AG04449 (cell line): ENCODE measurements around the gene COL4A1.

ENCODE experiments used
- CTCF ChIA-PET: fragments of 350-600 bp; formaldehyde crosslinking; extraction: SDS; loops from one replicate; lab custom pipeline; 2021; ENCODE audit warnings: antibody characterized with exemption; lab: Yijun Ruan, JAX
- POLR2A ChIA-PET: fragments of 400-600, 350-600 bp; formaldehyde crosslinking; extraction: SDS; loops from one replicate; lab custom pipeline; 2020; ENCODE audit warnings: antibody characterized with exemption, inconsistent platforms; lab: Yijun Ruan, JAX
- DNase-seq: peaks from one replicate; pipeline ENCODE4 v3.0.0-alpha.2; 2010; ENCODE audit warnings: low read depth, low spot score
- H3K4me3 ChIP-seq: 2 replicates; pipeline ENCODE4 v1.5.1; 2011; ENCODE audit warnings: low read depth, mild to moderate bottlenecking, control low read depth, low read length
- TF ChIP-seq, protein P1 (sequence below): IDR thresholded peaks from one replicate; pipeline ENCODE4 v1.5.1; 2011; ENCODE audit warnings: mild to moderate bottlenecking, moderate library complexity, low read length, control low read depth, inconsistent platforms; ENCODE audit not compliant: insufficient read depth; ENCODE audit errors: missing control alignments

COL4A1 gene

DNA sequence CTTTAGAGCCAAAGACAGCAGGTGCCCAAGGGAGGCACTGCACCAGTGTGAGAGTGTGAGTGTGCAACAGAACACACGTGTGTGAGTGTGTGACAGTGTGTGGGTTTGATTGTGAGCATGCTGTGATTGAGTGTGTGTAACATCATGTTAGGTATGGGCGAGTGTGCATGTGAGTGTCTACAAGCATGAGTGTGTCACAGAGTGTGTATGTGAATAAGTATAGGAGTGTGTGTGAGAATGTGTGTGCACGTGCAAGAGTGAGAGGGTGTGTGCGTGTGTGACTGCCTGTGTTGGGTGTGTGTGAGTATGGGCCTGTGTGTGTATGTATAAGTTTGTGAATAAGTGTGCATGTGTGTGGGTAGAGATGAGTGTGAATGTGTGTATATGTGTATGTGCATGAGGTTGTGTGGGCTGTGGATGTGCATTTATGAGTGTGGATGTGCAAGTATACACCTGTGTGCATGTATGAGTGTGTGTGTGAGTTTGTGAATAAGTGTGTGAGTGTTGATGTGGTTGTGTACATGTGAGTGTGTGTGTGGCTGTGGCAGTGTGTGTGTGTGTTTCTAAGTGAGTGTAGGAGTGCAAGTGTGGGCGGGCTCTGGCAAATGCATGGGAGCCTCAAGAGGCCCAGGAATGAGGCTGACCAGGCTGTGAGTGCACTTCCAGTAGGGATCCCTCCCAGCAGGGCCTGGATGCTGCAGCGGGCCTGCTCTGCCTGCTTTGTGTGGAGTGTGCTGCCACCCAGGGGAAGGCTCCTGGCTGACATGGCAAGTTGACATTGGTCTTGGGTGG, 198.4 kb downstream of the COL4A1 start:
- POLR2A ChIA-PET = no interaction called here
- TF ChIP-seq, protein P1, sequence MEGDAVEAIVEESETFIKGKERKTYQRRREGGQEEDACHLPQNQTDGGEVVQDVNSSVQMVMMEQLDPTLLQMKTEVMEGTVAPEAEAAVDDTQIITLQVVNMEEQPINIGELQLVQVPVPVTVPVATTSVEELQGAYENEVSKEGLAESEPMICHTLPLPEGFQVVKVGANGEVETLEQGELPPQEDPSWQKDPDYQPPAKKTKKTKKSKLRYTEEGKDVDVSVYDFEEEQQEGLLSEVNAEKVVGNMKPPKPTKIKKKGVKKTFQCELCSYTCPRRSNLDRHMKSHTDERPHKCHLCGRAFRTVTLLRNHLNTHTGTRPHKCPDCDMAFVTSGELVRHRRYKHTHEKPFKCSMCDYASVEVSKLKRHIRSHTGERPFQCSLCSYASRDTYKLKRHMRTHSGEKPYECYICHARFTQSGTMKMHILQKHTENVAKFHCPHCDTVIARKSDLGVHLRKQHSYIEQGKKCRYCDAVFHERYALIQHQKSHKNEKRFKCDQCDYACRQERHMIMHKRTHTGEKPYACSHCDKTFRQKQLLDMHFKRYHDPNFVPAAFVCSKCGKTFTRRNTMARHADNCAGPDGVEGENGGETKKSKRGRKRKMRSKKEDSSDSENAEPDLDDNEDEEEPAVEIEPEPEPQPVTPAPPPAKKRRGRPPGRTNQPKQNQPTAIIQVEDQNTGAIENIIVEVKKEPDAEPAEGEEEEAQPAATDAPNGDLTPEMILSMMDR = peak; percentile 94
- CTCF ChIA-PET = interaction anchor here (0.8 to 3.6 kb wide), 6 partner anchors 238 to 1147 kb away, joined by 3 to 24 read pairs (median 12); no protein-coding TSS in a partner anchor
- H3K4me3 ChIP-seq = no peak overlapping the region
- DNase-seq = no peak

DNA sequence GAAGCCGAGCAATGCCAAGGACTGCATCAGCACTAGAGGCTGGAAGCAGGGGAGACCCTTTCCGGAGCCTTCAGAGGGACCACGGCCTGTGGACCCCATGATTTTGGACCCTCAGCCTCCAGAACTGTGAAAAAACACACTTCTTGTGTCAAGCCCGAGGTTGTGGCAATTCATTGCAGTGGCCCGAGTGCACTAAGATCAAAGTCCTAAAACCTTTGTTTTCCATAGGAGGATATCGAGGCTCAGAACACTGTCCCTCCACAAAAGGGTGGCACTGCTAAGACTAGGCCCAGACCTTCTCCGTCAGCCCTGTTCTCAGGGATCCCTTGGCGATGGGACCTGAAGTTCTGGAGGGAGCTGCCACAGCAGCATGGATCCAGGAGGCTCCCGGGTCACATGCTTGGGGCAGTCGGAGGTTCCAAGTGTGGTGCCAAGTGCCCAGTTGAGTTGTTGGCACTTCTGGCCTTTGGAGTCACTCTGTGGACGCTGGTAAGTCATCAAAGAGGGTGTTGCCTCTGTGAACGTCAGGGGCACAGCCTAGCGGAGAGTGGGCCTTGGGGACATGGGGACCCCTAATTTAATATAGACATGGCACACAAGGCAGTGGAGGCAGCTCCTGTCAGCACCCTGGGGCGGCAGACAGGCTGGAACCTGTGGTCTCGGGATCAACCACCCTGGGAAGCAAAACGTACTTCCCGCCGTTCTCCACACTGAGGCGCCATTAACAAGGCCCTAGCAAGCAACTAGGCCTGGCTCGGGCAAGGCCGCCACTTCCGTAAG, 199.2 kb downstream of the COL4A1 start:
- TF ChIP-seq, protein P1 = no peak
- DNase-seq = no peak
- POLR2A ChIA-PET = no interaction called here
- no peak overlapping the region for H3K4me3 ChIP-seq
- CTCF ChIA-PET = interaction anchor here (0.8 to 3.0 kb wide), 5 partner anchors 8 to 1147 kb away, joined by 3 to 13 read pairs (median 5); no protein-coding TSS in a partner anchor

DNA sequence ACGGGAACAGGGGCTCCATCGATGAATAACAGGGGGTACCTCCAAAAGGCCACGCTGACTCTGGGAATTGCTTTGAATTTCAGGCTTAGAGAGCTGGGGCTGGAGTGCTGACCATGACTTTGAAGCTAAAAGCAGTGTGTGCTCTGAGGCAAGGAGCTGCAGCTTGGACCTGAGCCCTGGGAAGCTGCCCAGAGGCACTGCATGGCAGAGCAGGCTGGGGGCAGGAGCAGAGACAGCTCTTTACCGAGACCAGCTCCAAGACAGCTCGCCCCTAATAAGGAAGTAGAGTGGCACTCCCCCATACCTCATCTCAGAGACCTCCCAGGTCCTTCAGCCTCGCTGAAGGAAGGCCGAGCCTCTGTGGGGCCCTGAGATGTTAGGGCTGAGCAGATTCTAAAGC, 200.2 kb downstream of the COL4A1 start:
- DNase-seq = no peak
- no peak overlapping the region for H3K4me3 ChIP-seq
- TF ChIP-seq, protein P1 = no peak
- CTCF ChIA-PET = interaction anchor here (1.0 to 3.0 kb wide), 4 partner anchors 9 to 1146 kb away, joined by 3 to 13 read pairs (median 8); no protein-coding TSS in a partner anchor
- POLR2A ChIA-PET = no interaction called here

DNA sequence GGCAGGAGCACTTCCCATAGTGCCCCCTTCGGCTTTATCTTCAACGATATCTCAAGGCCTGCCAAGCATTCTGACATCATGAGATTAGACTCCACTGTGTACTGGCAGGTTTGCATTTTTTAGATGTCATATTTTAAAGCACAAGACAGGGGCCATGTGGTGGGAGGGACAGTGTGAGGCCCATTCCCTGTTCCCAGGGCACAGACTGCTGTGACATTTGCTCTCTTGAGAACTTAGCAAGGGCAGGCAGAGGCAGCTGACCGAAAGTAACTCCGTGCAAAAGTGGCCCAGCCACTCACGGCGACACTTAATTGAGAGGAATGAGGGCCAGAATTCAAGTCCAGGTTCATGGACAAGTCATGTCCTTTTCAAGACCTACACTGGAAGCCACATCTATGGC, 201.8 kb downstream of the COL4A1 start:
- ChIA-PET CTCF (interaction anchor here (0.7 to 3.0 kb wide), 3 partner anchors 8 to 235 kb away, joined by 3 to 11 read pairs (median 3); no protein-coding TSS in a partner anchor), POLR2A (no interaction called here)
- H3K4me3 ChIP-seq = no peak overlapping the region
- TF ChIP-seq, protein P1 = no peak
- no peak for DNase-seq

DNA sequence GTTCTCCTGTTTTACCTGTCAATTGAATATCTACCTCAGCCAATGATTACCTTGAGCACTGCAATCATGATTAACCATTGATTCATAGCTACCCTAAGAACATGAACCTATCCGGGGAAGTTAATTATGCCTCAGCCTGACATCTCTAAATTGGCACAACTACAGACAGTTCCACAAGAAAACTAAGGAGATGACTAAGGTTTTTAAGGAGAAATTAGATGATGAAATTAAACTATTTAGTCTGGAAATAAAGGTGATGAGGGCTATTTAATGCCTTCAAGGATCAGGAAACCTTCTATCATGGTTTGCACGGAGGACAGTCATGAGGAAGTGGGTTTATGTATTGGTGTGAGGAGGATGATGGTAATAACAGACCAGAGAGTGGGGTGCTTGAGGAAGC, 203.4 kb downstream of the COL4A1 start:
- TF ChIP-seq, protein P1 = no peak
- CTCF ChIA-PET = interaction anchor here (0.6 to 1.1 kb wide), 4 partner anchors 13 to 1189 kb away, joined by 3 to 4 read pairs (median 4); no protein-coding TSS in a partner anchor
- POLR2A ChIA-PET = no interaction called here
- H3K4me3 ChIP-seq = no peak overlapping the region
- no peak for DNase-seq
